SK-N-SH (cell line): ENCODE results near the gene PTTG1IP.

Source experiments
- CTCF ChIP-seq: fragments of 200-600 bp; sonication (generic); IDR thresholded peaks from 2 replicates; pipeline ENCODE4 v1.6.1; 2017; ENCODE audit warnings: antibody characterized with exemption, mild to moderate bottlenecking, moderate library complexity
- SMC3 ChIP-seq: IDR thresholded peaks from 2 replicates; pipeline ENCODE4 v1.6.1; 2012; ENCODE audit warnings: low read depth, low read length, improper control_type of control experiment

- no peak for TF ChIP-seq SMC3
- TF ChIP-seq CTCF = no peak
These were observed 16.2 kb downstream of the PTTG1IP start for GRCh38 chr21:44857127-44857892.
